Fibroblast of lung (primary cell): ENCODE results near the gene LOXHD1. TPM values are rescaled to one million over a fixed set of nuclear protein-coding genes. Genes with fewer than 3 reads are reported as not detected.

Source experiments
- DNase-seq, 2 donors: peaks; one replicate each; pipeline versions ENCODE4 v3.0.0 to v3.0.0-alpha.2; 2010; ENCODE audit warnings: low read depth in 2 of 2
- H2AFZ ChIP-seq: 2 replicates; pipeline ENCODE4 v1.5.1; 2012; ENCODE audit warnings: low read length, control low read depth, inconsistent platforms
- H3K27ac ChIP-seq: 2 replicates; pipeline ENCODE4 v1.5.1; 2011; ENCODE audit warnings: low read length, control low read depth; ENCODE audit not compliant: insufficient read depth
- H3K27me3 ChIP-seq: 2 replicates; pipeline ENCODE4 v1.5.1; 2011; ENCODE audit warnings: mild to moderate bottlenecking, low read length; ENCODE audit not compliant: control insufficient read depth, insufficient read depth
- H3K36me3 ChIP-seq: 2 replicates; pipeline ENCODE4 v1.5.1; 2011; ENCODE audit warnings: low read length; ENCODE audit not compliant: control insufficient read depth, insufficient read depth
- H3K4me1 ChIP-seq: 2 replicates; pipeline ENCODE4 v1.5.1; 2011; ENCODE audit warnings: low read length; ENCODE audit not compliant: control insufficient read depth, insufficient read depth; ENCODE audit errors: extremely low read depth
- H3K4me2 ChIP-seq: 2 replicates; pipeline ENCODE4 v1.5.1; 2011; ENCODE audit warnings: low read length, control low read depth; ENCODE audit not compliant: insufficient read depth; ENCODE audit errors: extremely low read depth
- H3K4me3 ChIP-seq, 4 experiments: fragments of 200-600 bp in 1 of 4; sonication (generic) in 1 of 4; replicated peaks in 1 of 4; 2 replicates each; pipeline ENCODE4 v1.5.1; 2011 to 2016; ENCODE audit warnings: low read length in 4 of 4, low read depth in 3 of 4, mild to moderate bottlenecking in 3 of 4, control low read depth in 2 of 4, inconsistent platforms in 1 of 4, mixed read lengths in 1 of 4; ENCODE audit not compliant: insufficient read depth in 1 of 4; ENCODE audit errors: control extremely low read depth in 1 of 4
- H3K79me2 ChIP-seq: 2 replicates; pipeline ENCODE4 v1.5.1; 2012; ENCODE audit warnings: mild to moderate bottlenecking, low read length, inconsistent platforms; ENCODE audit not compliant: control insufficient read depth, insufficient read depth
- H3K9ac ChIP-seq: 2 replicates; pipeline ENCODE4 v1.5.1; 2011; ENCODE audit warnings: mild to moderate bottlenecking, low read length, control low read depth; ENCODE audit not compliant: insufficient read depth
- H3K9me3 ChIP-seq: 2 replicates; pipeline ENCODE4 v1.5.1; 2012; ENCODE audit warnings: low read depth, low read length; ENCODE audit not compliant: control insufficient read depth, insufficient read depth
- H4K20me1 ChIP-seq: 2 replicates; pipeline ENCODE4 v1.5.1; 2011; ENCODE audit warnings: low read length; ENCODE audit not compliant: control insufficient read depth, insufficient read depth; ENCODE audit errors: extremely low read depth
- EZH2 ChIP-seq: IDR thresholded peaks from 2 replicates; pipeline ENCODE4 v1.5.1; 2012; ENCODE audit warnings: low read length, control low read depth, mild to moderate bottlenecking; ENCODE audit errors: missing control alignments
- polyA plus RNA-seq, 2 donors: library from polyadenylated mRNA; depleted of rRNA in 1 of 2; stranded (reverse) in 1 of 2; unstranded in 1 of 2; fragments of >200 nt; gene quantifications; 2 replicates each; pipeline ENCODE4 v1.2.1, GENCODE V29; 2011 to 2012; ENCODE audit warnings: missing spikeins in 1 of 2
- total RNA-seq: library from RNA; depleted of rRNA; stranded (reverse); fragments of >200 nt; gene quantifications from 2 replicates; pipeline ENCODE4 v1.2.1, GENCODE V29; 2014
- TF ChIP-seq, protein P1 (sequence below), 2 donors: IDR thresholded peaks in 1 of 2; conservative IDR thresholded peaks in 1 of 2; 1 replicate in 1 of 2; 2 replicates in 1 of 2; pipeline ENCODE4 v1.5.1; 2011 to 2012; ENCODE audit warnings: low read length in 2 of 2, control low read depth in 1 of 2, inconsistent platforms in 1 of 2, low read depth in 1 of 2, mild to moderate bottlenecking in 1 of 2

The LOXHD1 gene
- total and polyA plus RNA-seq, 2 donors (not counting 1 experiment from before 2014, with no cell fraction given), result not detected

GRCh38 chr18:46668694-46669093 lies 11.7 kb upstream of the LOXHD1 start:
- Histone ChIP-seq H3K4me1 (no peaks in the 10 kb centered on the region), H3K9me3 (no peaks in the 10 kb centered on the region), H3K36me3 (no peaks in the 10 kb centered on the region), H3K27me3 (peaks cover 2% of the 10 kb centered on the region), H4K20me1 (no peaks in the 10 kb centered on the region), H3K27ac (no peak overlapping the region), H2AFZ (no peak overlapping the region), H3K9ac (no peak overlapping the region), H3K4me2 (no peak overlapping the region), H3K79me2 (no peaks in the 10 kb centered on the region), H3K4me3 (no peak overlapping the region)
- no peak for DNase-seq
- TF ChIP-seq, protein P1, sequence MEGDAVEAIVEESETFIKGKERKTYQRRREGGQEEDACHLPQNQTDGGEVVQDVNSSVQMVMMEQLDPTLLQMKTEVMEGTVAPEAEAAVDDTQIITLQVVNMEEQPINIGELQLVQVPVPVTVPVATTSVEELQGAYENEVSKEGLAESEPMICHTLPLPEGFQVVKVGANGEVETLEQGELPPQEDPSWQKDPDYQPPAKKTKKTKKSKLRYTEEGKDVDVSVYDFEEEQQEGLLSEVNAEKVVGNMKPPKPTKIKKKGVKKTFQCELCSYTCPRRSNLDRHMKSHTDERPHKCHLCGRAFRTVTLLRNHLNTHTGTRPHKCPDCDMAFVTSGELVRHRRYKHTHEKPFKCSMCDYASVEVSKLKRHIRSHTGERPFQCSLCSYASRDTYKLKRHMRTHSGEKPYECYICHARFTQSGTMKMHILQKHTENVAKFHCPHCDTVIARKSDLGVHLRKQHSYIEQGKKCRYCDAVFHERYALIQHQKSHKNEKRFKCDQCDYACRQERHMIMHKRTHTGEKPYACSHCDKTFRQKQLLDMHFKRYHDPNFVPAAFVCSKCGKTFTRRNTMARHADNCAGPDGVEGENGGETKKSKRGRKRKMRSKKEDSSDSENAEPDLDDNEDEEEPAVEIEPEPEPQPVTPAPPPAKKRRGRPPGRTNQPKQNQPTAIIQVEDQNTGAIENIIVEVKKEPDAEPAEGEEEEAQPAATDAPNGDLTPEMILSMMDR (conservative IDR thresholded peaks at IDR 0.05 in 1 of 2, IDR thresholded peaks at IDR 0.05 in 1 of 2; ENCODE audit: low read depth in 1 of 2, low read length in 2 of 2), result no peak
- no peak for TF ChIP-seq EZH2

DNA sequence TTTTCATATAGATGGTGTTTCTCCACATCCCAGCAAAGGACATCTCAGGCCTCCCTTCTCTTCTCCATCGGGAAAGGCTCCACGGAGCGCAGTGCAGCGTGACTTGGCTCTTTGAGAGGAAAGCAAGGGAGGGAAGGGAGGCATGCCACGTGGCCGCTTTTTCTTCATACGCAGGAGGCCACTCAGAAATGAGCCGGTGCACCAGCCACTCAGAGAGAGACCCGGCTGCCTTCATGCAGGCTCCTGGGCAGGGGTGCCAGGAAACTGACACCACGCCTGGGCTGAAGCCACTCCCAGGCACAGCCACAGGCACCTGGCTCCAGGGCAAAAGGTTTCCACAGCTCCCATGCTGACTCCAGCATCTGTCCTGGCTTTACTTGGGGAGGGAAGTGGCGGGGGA lies 11.1 kb upstream of the LOXHD1 start:
- Histone ChIP-seq H3K9ac (no peak overlapping the region), H3K27me3 (peaks cover 2% of the 10 kb centered on the region), H3K4me2 (no peak overlapping the region), H3K79me2 (no peaks in the 10 kb centered on the region), H4K20me1 (no peaks in the 10 kb centered on the region), H3K27ac (no peak overlapping the region), H2AFZ (no peak overlapping the region), H3K36me3 (no peaks in the 10 kb centered on the region), H3K4me3 (no peak overlapping the region), H3K9me3 (no peaks in the 10 kb centered on the region), H3K4me1 (no peaks in the 10 kb centered on the region)
- TF ChIP-seq, protein P1 (conservative IDR thresholded peaks at IDR 0.05 in 1 of 2, IDR thresholded peaks at IDR 0.05 in 1 of 2; ENCODE audit: low read depth in 1 of 2, low read length in 2 of 2), result no peak
- TF ChIP-seq EZH2, result no peak
- no peak for DNase-seq

DNA sequence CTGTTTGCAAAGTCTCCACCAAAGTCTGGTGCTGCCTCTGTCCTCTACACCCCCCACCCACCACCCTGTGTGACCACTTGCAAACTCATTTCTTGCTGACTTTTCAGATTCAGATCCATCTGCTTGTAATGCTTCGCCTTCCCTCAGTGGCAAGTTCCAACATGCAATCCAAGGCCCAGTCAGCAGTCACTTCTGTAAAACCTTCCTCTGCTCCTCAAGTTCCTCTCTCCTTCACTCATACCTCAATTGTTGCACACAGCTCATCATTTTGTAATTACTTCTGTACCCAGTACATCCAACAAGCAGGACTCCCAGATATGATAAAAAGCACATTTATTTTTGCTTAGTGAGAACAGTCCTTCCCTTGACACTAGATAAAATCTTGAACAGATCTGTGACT lies 6.5 kb upstream of the LOXHD1 start:
- H2AFZ ChIP-seq, result no peak overlapping the region
- no peak overlapping the region for H3K4me2 ChIP-seq
- no peak for DNase-seq
- peaks cover 2% of the 10 kb centered on the region for H3K27me3 ChIP-seq
- no peaks in the 10 kb centered on the region for H3K79me2 ChIP-seq
- no peak overlapping the region for H3K27ac ChIP-seq
- no peak for TF ChIP-seq EZH2
- TF ChIP-seq, protein P1 (conservative IDR thresholded peaks at IDR 0.05 in 1 of 2, IDR thresholded peaks at IDR 0.05 in 1 of 2; ENCODE audit: low read depth in 1 of 2, low read length in 2 of 2), result no peak
- H3K9me3 ChIP-seq, result no peaks in the 10 kb centered on the region
- H3K9ac ChIP-seq, result no peak overlapping the region
- no peaks in the 10 kb centered on the region for H3K4me1 ChIP-seq
- no peaks in the 10 kb centered on the region for H3K36me3 ChIP-seq
- H3K4me3 ChIP-seq, result no peak overlapping the region
- H4K20me1 ChIP-seq, result no peaks in the 10 kb centered on the region
